GM12872 (cell line): ENCODE data around the gene RIC8A.

Source experiments
- TF ChIP-seq, protein P1 (sequence below): IDR thresholded peaks from 3 replicates; pipeline ENCODE4 v1.5.1; 2011; ENCODE audit warnings: low read depth, mild to moderate bottlenecking, low read length, moderate library complexity; ENCODE audit not compliant: insufficient read depth

Gene RIC8A

DNA sequence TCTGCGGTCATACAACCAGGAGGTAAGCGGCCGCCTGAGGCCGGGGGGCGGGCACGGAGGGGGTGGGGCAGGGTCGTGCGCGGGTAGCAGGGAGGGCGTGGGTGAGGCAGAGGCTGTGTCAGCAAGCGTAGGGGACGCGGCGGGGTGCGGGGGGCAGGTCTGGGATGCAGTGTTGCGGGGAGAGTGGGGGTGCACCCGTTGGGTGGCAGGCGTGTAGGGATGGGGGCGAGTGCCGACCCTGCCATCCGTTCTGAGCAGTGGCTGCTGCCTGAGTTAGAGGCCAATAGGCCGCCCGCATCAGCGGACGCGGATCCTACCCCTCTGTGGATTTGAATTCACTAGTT is 1.4 kb downstream of the RIC8A start:
- TF ChIP-seq, protein P1, sequence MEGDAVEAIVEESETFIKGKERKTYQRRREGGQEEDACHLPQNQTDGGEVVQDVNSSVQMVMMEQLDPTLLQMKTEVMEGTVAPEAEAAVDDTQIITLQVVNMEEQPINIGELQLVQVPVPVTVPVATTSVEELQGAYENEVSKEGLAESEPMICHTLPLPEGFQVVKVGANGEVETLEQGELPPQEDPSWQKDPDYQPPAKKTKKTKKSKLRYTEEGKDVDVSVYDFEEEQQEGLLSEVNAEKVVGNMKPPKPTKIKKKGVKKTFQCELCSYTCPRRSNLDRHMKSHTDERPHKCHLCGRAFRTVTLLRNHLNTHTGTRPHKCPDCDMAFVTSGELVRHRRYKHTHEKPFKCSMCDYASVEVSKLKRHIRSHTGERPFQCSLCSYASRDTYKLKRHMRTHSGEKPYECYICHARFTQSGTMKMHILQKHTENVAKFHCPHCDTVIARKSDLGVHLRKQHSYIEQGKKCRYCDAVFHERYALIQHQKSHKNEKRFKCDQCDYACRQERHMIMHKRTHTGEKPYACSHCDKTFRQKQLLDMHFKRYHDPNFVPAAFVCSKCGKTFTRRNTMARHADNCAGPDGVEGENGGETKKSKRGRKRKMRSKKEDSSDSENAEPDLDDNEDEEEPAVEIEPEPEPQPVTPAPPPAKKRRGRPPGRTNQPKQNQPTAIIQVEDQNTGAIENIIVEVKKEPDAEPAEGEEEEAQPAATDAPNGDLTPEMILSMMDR = no peak

DNA sequence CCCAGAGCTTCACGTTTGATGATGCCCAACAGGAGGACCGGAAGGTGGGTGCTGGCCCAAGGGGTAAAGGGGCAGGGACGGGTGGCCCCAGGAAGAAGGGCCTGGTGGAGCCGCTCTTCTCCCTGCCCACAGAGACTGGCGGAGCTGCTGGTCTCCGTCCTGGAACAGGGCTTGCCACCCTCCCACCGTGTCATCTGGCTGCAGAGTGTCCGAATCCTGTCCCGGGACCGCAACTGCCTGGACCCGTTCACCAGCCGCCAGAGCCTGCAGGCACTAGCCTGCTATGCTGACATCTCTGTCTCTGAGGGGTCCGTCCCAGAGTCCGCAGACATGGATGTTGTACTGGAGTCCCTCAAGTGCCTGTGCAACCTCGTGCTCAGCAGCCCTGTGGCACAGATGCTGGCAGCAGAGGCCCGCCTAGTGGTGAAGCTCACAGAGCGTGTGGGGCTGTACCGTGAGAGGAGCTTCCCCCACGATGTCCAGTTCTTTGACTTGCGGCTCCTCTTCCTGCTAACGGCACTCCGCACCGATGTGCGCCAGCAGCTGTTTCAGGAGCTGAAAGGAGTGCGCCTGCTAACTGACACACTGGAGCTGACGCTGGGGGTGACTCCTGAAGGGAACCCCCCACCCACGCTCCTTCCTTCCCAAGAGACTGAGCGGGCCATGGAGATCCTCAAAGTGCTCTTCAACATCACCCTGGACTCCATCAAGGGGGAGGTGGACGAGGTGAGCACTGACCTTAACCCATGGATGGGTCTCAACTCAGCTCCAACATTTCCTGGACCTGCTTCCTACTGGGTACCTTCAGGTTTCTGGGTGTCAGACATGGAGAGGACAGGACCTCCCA is 2.0 kb downstream of the RIC8A start:
- TF ChIP-seq, protein P1 = no peak

DNA sequence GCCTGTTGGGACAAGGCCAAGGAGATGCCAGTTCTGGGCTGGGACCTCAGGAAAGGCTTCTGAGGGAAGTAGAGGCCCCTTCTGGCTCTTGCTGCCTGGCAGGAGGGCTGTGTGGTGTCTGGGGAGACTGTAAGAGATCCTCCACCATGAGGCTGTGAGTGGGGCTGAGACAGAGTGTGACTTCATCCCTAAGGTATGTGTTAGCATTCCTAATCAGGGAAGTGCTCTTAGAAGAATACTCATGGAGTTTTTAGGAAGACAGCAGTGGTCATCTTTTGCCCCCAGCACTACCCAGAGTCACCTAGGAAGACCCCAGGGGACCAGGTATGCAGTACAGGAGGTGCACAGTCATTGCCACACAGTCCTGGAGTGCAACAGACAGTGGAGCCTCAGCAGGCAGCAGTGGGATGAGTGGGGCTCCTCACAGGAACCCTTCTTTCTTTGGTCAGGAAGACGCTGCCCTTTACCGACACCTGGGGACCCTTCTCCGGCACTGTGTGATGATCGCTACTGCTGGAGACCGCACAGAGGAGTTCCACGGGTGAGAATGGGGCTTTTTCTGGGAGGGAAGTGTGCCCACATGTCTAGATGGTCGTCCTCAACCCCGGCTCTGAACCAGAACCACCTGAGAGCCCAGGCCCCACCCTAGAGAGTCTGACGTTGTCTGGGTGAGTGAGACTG is 2.8 kb downstream of the RIC8A start:
- TF ChIP-seq, protein P1 = no peak

DNA sequence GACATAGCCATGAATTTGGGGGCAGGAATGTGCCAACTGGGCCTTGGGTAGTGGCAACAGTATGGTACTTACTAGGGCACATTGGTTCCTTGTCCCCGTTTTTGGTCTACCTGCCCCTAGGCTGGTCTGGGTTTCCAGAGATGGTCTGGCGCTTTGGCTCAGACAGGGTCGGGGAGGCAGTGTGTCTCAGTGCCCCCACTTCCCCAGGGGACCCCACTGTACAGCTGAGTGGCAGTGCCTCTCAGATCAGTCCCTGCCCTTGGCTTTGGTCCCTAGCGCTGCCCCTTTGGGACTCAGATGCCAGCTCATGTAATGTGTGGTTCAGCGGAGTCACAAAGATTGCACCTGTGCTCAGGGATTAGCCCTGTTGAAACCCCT is 3.3 kb downstream of the RIC8A start:
- TF ChIP-seq, protein P1 = no peak

DNA sequence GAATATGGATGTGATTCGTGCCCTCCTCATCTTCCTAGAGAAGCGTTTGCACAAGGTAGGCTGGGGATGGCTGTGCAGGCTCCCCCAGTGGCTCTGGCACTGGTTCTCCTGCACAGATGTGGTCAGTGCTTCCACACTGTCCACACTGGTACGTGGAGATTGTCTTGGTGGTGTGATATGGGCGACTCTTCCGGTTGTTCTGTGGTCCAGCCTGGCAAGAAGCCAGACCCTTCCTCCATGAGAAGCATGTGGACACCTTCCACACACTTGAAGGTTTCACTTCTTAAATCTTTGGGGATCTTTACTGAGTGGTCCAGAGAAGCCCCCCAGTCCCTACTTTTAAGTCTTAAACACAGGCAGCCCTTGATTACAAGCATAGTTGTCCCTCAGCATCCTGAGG is 3.8 kb downstream of the RIC8A start:
- TF ChIP-seq, protein P1 = no peak

DNA sequence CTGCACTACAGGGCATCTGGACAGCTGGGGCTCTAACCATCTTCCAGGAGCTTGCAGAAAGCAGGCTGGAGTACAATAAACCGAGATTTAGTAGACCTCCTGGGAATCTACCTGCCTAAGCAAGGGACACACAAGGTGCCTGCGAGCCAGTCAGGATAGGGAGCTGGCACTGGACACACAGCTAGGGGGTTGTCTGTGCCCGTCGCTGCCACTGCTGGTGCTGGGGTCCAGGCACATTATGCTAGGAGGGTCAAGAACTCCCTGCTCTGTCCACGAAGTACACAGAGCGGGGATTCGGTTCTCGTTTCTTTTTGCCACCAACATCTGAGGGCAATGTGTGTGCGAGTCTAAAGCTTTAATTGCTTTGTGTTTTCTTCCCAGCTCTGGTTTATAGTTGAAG is 4.2 kb downstream of the RIC8A start:
- TF ChIP-seq, protein P1 = no peak

DNA sequence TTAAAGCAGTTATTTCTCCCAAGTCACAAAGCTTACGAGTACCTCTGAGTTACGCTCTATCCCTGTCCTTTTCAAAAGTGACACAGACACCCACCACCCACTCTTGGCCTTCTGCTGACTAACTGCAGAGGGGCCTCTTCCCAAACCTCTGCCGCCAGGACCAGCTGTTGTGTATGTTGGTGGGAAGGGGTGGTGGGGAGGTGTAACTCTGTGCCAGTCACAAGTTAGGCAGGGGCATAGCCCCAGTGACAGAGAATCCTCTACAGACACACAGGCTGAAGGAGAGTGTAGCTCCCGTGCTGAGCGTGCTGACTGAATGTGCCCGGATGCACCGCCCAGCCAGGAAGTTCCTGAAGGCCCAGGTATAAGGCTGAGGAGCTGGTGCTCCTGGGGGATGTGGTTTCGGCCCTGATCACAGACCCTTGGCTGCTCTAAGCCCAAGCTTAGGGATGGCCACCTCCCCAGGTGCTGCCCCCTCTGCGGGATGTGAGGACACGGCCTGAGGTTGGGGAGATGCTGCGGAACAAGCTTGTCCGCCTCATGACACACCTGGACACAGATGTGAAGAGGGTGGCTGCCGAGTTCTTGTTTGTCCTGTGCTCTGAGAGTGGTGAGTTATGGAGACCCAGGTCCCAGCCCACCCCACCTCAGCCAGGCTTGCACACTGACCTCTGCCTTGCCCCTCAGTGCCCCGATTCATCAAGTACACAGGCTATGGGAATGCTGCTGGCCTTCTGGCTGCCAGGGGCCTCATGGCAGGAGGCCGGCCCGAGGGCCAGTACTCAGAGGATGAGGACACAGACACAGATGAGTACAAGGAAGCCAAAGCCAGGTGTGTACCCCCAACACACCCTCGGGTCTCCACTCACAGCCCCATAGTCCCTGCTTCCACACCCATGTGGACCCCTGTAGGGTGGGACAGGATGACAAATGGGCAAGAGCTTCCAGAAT is 4.9 kb downstream of the RIC8A start:
- TF ChIP-seq, protein P1 = no peak
